HepG2 (cell line): Measurements from ENCODE around the gene RABGAP1L. TPM values are rescaled to one million over a fixed set of nuclear protein-coding genes. Genes with fewer than 3 reads are reported as not detected.

Source experiments
- ARID4A ChIP-seq: sonication (generic); formaldehyde crosslinking; IDR thresholded peaks from 2 replicates; pipeline ENCODE4 v1.5.0; 2020; ENCODE audit warnings: mild to moderate bottlenecking, missing genetic modification reagents, borderline replicate concordance
- ATF1 ChIP-seq: IDR thresholded peaks from 2 replicates; pipeline ENCODE4 v1.6.1; 2016; ENCODE audit warnings: mild to moderate bottlenecking, control low read depth
- CENPX ChIP-seq: sonication (generic); formaldehyde crosslinking; IDR thresholded peaks from 2 replicates; pipeline ENCODE4 v1.9.0; 2021; ENCODE audit warnings: mild to moderate bottlenecking, missing genetic modification reagents, moderate library complexity
- CREB1 ChIP-seq, 2 experiments: fragments of 450-650 bp in 1 of 2; IDR thresholded peaks; 2 replicates each; pipeline ENCODE4 v1.6.1; 2016 to 2017; ENCODE audit warnings: control low read depth in 1 of 2, mild to moderate bottlenecking in 1 of 2, missing compliant biosample characterization in 1 of 2, missing genetic modification characterization in 1 of 2
- DDIT3 ChIP-seq: sonication (generic); formaldehyde crosslinking; IDR thresholded peaks from 2 replicates; pipeline ENCODE4 v1.4.0; 2020; ENCODE audit warnings: mild to moderate bottlenecking, missing genetic modification reagents
- ELF3 ChIP-seq: IDR thresholded peaks from 2 replicates; pipeline ENCODE4 v1.6.1; 2016; ENCODE audit warnings: missing genetic modification reagents, missing compliant biosample characterization
- GMEB1 ChIP-seq: sonication (generic); formaldehyde crosslinking; IDR thresholded peaks from 2 replicates; pipeline ENCODE4 v1.5.1; 2020; ENCODE audit warnings: missing genetic modification reagents, mild to moderate bottlenecking, borderline replicate concordance
- HDAC1 ChIP-seq: sonication (generic); formaldehyde crosslinking; IDR thresholded peaks from 2 replicates; pipeline ENCODE4 v1.5.1; 2020; ENCODE audit warnings: mild to moderate bottlenecking, missing genetic modification reagents
- KLF9 ChIP-seq: IDR thresholded peaks from 2 replicates; pipeline ENCODE4 v1.6.1; 2016; ENCODE audit warnings: low read depth
- NFRKB ChIP-seq: fragments of 450-650 bp; IDR thresholded peaks from 2 replicates; pipeline ENCODE4 v1.6.1; 2017
- PLRG1 ChIP-seq: fragments of 450-650 bp; conservative IDR thresholded peaks from 2 replicates; pipeline ENCODE4 v1.6.1; 2016
- RFX1 ChIP-seq: fragments of 450-650 bp; IDR thresholded peaks from 2 replicates; pipeline ENCODE4 v1.6.1; 2017
- RNF219 ChIP-seq: sonication (generic); formaldehyde crosslinking; IDR thresholded peaks from 2 replicates; pipeline ENCODE4 v1.5.0; 2020; ENCODE audit warnings: mild to moderate bottlenecking, missing genetic modification reagents
- SETDB1 ChIP-seq: sonication (generic); formaldehyde crosslinking; IDR thresholded peaks from 2 replicates; pipeline ENCODE4 v1.5.1; 2020; ENCODE audit warnings: missing genetic modification reagents, mild to moderate bottlenecking, borderline replicate concordance
- SMAD9 ChIP-seq: sonication (generic); formaldehyde crosslinking; IDR thresholded peaks from 2 replicates; pipeline ENCODE4 v1.5.1; 2020; ENCODE audit warnings: mild to moderate bottlenecking, missing genetic modification reagents
- SP1 ChIP-seq, 2 experiments: fragments of 450-650 bp in 1 of 2; sonication (generic) in 1 of 2; formaldehyde crosslinking in 1 of 2; IDR thresholded peaks; 2 replicates each; pipeline versions ENCODE4 v1.4.0 to v1.6.1; 2016 to 2020; ENCODE audit warnings: missing genetic modification reagents in 1 of 2
- TBX3 ChIP-seq: fragments of 450-650 bp; IDR thresholded peaks from 2 replicates; pipeline ENCODE4 v1.6.1; 2017; ENCODE audit warnings: antibody characterized with exemption, mild to moderate bottlenecking, inconsistent platforms, borderline replicate concordance
- THAP7 ChIP-seq: sonication (generic); formaldehyde crosslinking; IDR thresholded peaks from 2 replicates; pipeline ENCODE4 v1.8.1; 2023; ENCODE audit warnings: mild to moderate bottlenecking, missing genetic modification reagents
- ZNF207 ChIP-seq: fragments of 450-650 bp; IDR thresholded peaks from 2 replicates; pipeline ENCODE4 v1.6.1; 2016; ENCODE audit warnings: antibody characterized with exemption, borderline replicate concordance
- ZNF333 ChIP-seq: sonication (generic); formaldehyde crosslinking; IDR thresholded peaks from 2 replicates; pipeline ENCODE4 v1.4.0; 2020; ENCODE audit warnings: mild to moderate bottlenecking, missing genetic modification reagents, borderline replicate concordance
- ZNF567 ChIP-seq: sonication (generic); formaldehyde crosslinking; IDR thresholded peaks from 2 replicates; pipeline ENCODE4 v1.8.1; 2023; ENCODE audit warnings: mild to moderate bottlenecking, missing genetic modification reagents, borderline replicate concordance
- ZNF569 ChIP-seq: sonication (generic); formaldehyde crosslinking; IDR thresholded peaks from 2 replicates; pipeline ENCODE4 v1.5.0; 2020; ENCODE audit warnings: mild to moderate bottlenecking, missing genetic modification reagents, moderate library complexity, borderline replicate concordance
- ZNF747 ChIP-seq: sonication (generic); formaldehyde crosslinking; IDR thresholded peaks from 2 replicates; pipeline ENCODE4 v1.8.1; 2023; ENCODE audit warnings: missing genetic modification reagents, mild to moderate bottlenecking, borderline replicate concordance
- polyA plus RNA-seq, 8 experiments: library from polyadenylated mRNA; depleted of rRNA in 3 of 8; stranded (reverse) in 7 of 8; unstranded in 1 of 8; fragments of >200 nt; fragmentation: Illumina TruSeq in 4 of 8; extraction: Trizol in 4 of 8; gene quantifications; 2 replicates each; pipeline versions ENCODE4 v1.2.1 to v1.2.3, GENCODE V29; 2011 to 2016; ENCODE audit warnings: low read depth in 4 of 8, missing spikeins in 1 of 8, mixed read lengths in 1 of 8; ENCODE audit not compliant: insufficient read depth in 1 of 8
- total RNA-seq, 5 experiments: library from RNA; depleted of rRNA; stranded (reverse); fragments of >200 nt; fragmentation: Illumina TruSeq; extraction: Trizol; gene quantifications; 2 replicates each; pipeline ENCODE4 v1.2.3, GENCODE V29; 2016; ENCODE audit warnings: low read depth in 1 of 5

RABGAP1L gene
- total and polyA plus RNA-seq, 2 of the 13 experiments (the other 11 are each of a cell fraction or from before 2014, with no cell fraction given) = 7.9 to 22.6 TPM

GRCh38 chr1:174812656-174813055, 653.3 kb downstream of the RABGAP1L start (continued):
- TF ChIP-seq ATF1 (CRISPR knock-in tag) = peak; percentile 75; the same call in 1 of the 2 replicates
- TF ChIP-seq ARID4A (CRISPR knock-in tag) = peak; percentile 59; the same call in 1 of the 2 replicates
- TF ChIP-seq ZNF747 = no peak
- no peak for TF ChIP-seq ZNF567
- no peak for TF ChIP-seq CENPX (CRISPR knock-in tag)
- no peak for TF ChIP-seq THAP7 (CRISPR knock-in tag)
- TF ChIP-seq SP1 (IDR thresholded peaks at IDR 0.05) = no peak
- TF ChIP-seq SP1 (CRISPR knock-in tag; IDR thresholded peaks at IDR 0.05) = no peak
- TF ChIP-seq ZNF207 = no peak
- TF ChIP-seq RNF219 (CRISPR knock-in tag) = no peak
- TF ChIP-seq GMEB1 (CRISPR knock-in tag) = peak; percentile 20; the same call in 1 of the 2 replicates
- no peak for TF ChIP-seq DDIT3 (CRISPR knock-in tag)
- TF ChIP-seq CREB1 (IDR thresholded peaks at IDR 0.05) = no peak
- peak; percentile 71 for TF ChIP-seq CREB1 (CRISPR knock-in tag; IDR thresholded peaks at IDR 0.05)
- TF ChIP-seq RFX1 = no peak
- peak; percentile 94 for TF ChIP-seq ELF3
- peak; percentile 92 for TF ChIP-seq HDAC1
- TF ChIP-seq TBX3 = peak; percentile 96
- no peak for TF ChIP-seq NFRKB
- no peak for TF ChIP-seq ZNF569 (CRISPR knock-in tag)
- no peak for TF ChIP-seq PLRG1
- TF ChIP-seq SMAD9 (CRISPR knock-in tag) = no peak
- TF ChIP-seq KLF9 (CRISPR knock-in tag) = no peak
- no peak for TF ChIP-seq SETDB1 (CRISPR knock-in tag)
- no peak for TF ChIP-seq ZNF333
